ENCODE data around the gene FSIP1. TPM values are rescaled to one million over a fixed set of nuclear protein-coding genes. Genes with fewer than 3 reads are reported as not detected.

The FSIP1 gene
- polyA plus RNA-seq, 2 of the 4 experiments (the other 2 are of a cell fraction) = 0.71 to 0.93 TPM

- TF ChIP-seq HDAC2 (IDR thresholded peaks at IDR 0.05) (no peak), KDM5A (IDR thresholded peaks at IDR 0.05) (no peak), EHMT2 (IDR thresholded peaks at IDR 0.05; ENCODE audit: low read depth) (no peak), SMC3 (IDR thresholded peaks at IDR 0.05) (no peak), ATOH8 (CRISPR knock-in tag; IDR thresholded peaks at IDR 0.05; ENCODE audit: low read depth) (no peak), CBX8 (IDR thresholded peaks at IDR 0.05) (no peak), HEYL (CRISPR knock-in tag; IDR thresholded peaks at IDR 0.05) (no peak), JUN (IDR thresholded peaks at IDR 0.05) (no peak), POLR2A (IDR thresholded peaks at IDR 0.05; ENCODE audit: low read length) (no peak), MAFK (IDR thresholded peaks at IDR 0.05; ENCODE audit: partially characterized antibody) (no peak), RFX5 (IDR thresholded peaks at IDR 0.05) (no peak)
- CTCF ChIA-PET = no interaction called here
- Histone ChIP-seq H3K4me1 (peaks cover 16% of the 10 kb centered on the region), H3K9me3 (no peaks in the 10 kb centered on the region), H3K27ac (no peak overlapping the region), H3K4me3 (no peak overlapping the region), H3K4me2 (no peak overlapping the region)
- POLR2A ChIA-PET = no interaction called here
- FAIRE-seq (no peak), DNase-seq (ENCODE audit: low read depth in 1 of 2, low spot score in 1 of 2) (no peak), ATAC-seq (no peak)
- WGBS (ENCODE audit: missing lambda C conversion rate) = 97% methylated on average over 1 of the region's 1 CpG
These were observed 144.6 kb downstream of the FSIP1 start for GRCh38 chr15:39638041-39638440.

- ATAC-seq = no peak
- Histone ChIP-seq H3K27ac (no peak overlapping the region), H3K9me3 (no peaks in the 10 kb centered on the region), H3K4me3 (no peak overlapping the region), H3K4me2 (no peak overlapping the region), H3K4me1 (0 out of 3 replicates have a peak, but pooled peaks cover 5% of the 10 kb centered on the region)
- CTCF ChIA-PET = interaction anchor here (1.5 kb wide), 1 partner anchor 126 kb away, joined by 4 read pairs; no protein-coding TSS in a partner anchor
- POLR2A ChIA-PET = no interaction called here
- no peak for FAIRE-seq
- no peak for DNase-seq (ENCODE audit: low read depth in 1 of 2, low spot score in 1 of 2)
- 89% methylated on average over 3 of the region's 3 CpGs for WGBS (ENCODE audit: missing lambda C conversion rate)
- no peak for TF ChIP-seq JUNB (IDR thresholded peaks at IDR 0.05)
- TF ChIP-seq EHMT2 (IDR thresholded peaks at IDR 0.05; ENCODE audit: low read depth) = no peak
- TF ChIP-seq CHD4 (IDR thresholded peaks at IDR 0.05; ENCODE audit: borderline replicate concordance) = no peak
- no peak for TF ChIP-seq RAD21 (conservative IDR thresholded peaks at IDR 0.05 in 1 of 2, IDR thresholded peaks at IDR 0.05 in 1 of 2)
These were observed 151.3 kb downstream of the FSIP1 start for GRCh38 chr15:39631357-39631756.

DNA sequence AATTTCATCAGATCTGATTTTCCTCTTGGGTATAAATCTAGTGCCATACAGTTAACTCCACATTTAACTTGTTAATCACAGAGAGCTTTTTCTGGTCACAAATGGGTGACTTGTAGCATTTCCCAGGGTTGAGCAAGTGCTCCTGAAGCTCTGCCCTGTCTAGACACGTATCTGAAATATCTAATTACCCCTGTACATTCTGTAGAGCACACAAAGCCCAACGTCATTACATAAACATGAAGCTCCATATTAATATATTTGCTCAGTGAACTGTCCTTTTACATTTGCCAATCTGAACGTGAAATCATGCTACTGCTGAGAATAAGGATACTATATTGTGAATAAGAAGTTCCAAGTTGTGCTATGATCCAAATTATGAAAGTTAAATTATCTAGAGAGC lies 152.7 kb downstream of the FSIP1 start:
- Histone ChIP-seq H3K27ac (no peak overlapping the region), H3K4me3 (no peak overlapping the region), H3K4me1 (peaks cover 8% of the 10 kb centered on the region; the same call in 2 of the 3 replicates), H3K9me3 (no peaks in the 10 kb centered on the region), H3K4me2 (no peak overlapping the region)
- ATAC-seq (no peak), FAIRE-seq (no peak), DNase-seq (ENCODE audit: low read depth in 1 of 2, low spot score in 1 of 2) (no peak)
- ChIA-PET POLR2A (no interaction called here), CTCF (interaction anchor here (0.6 to 1.2 kb wide), 2 partner anchors 16 to 315 kb away, joined by 3 to 4 read pairs; no protein-coding TSS in a partner anchor)
- no peak for TF ChIP-seq RFX5 (IDR thresholded peaks at IDR 0.05)
- TF ChIP-seq HOXB13 (CRISPR knock-in tag; IDR thresholded peaks at IDR 0.05; ENCODE audit: low read depth) = no peak
- TF ChIP-seq FOSL2 (IDR thresholded peaks at IDR 0.05) = no peak
- TF ChIP-seq FOSL2 (CRISPR knock-in tag; IDR thresholded peaks at IDR 0.05) = no peak
- no peak for TF ChIP-seq HOXB5 (CRISPR knock-in tag; IDR thresholded peaks at IDR 0.05)
- TF ChIP-seq BHLHE40 (IDR thresholded peaks at IDR 0.05; ENCODE audit: low read depth, low read length) = no peak
- 55% methylated on average over 3 of the region's 3 CpGs for WGBS (ENCODE audit: missing lambda C conversion rate)

GRCh38 chr15:39629371-39629770 lies 153.3 kb downstream of the FSIP1 start:
- ATAC-seq = no peak
- no peak overlapping the region for H3K4me2 ChIP-seq
- no peak overlapping the region for H3K4me3 ChIP-seq
- no peak for FAIRE-seq
- WGBS (ENCODE audit: missing lambda C conversion rate) = 53% methylated on average over 5 of the region's 5 CpGs
- no peak for DNase-seq (ENCODE audit: low read depth in 1 of 2, low spot score in 1 of 2)
- ChIA-PET POLR2A (no interaction called here), CTCF (interaction anchor here (0.6 to 1.2 kb wide), 2 partner anchors 17 to 315 kb away, joined by 3 to 4 read pairs; no protein-coding TSS in a partner anchor)
- peaks cover 13% of the 10 kb centered on the region; the same call in 2 of the 3 replicates for H3K4me1 ChIP-seq
- H3K27ac ChIP-seq = no peak overlapping the region
- H3K9me3 ChIP-seq = no peaks in the 10 kb centered on the region
- no peak for TF ChIP-seq HOXA7 (CRISPR knock-in tag; IDR thresholded peaks at IDR 0.05)
- TF ChIP-seq HEYL (CRISPR knock-in tag; IDR thresholded peaks at IDR 0.05) = no peak
- no peak for TF ChIP-seq CBX8 (IDR thresholded peaks at IDR 0.05)
- TF ChIP-seq REST (IDR thresholded peaks at IDR 0.05) = no peak
- no peak for TF ChIP-seq ATOH8 (CRISPR knock-in tag; IDR thresholded peaks at IDR 0.05; ENCODE audit: low read depth)
- TF ChIP-seq KDM5A (IDR thresholded peaks at IDR 0.05) = no peak
- TF ChIP-seq EHF (CRISPR knock-in tag; IDR thresholded peaks at IDR 0.05) = no peak
- no peak for TF ChIP-seq EP300 (IDR thresholded peaks at IDR 0.05)
- TF ChIP-seq NPAS2 (CRISPR knock-in tag; IDR thresholded peaks at IDR 0.05; ENCODE audit: borderline replicate concordance) = no peak
- TF ChIP-seq, protein P1, sequence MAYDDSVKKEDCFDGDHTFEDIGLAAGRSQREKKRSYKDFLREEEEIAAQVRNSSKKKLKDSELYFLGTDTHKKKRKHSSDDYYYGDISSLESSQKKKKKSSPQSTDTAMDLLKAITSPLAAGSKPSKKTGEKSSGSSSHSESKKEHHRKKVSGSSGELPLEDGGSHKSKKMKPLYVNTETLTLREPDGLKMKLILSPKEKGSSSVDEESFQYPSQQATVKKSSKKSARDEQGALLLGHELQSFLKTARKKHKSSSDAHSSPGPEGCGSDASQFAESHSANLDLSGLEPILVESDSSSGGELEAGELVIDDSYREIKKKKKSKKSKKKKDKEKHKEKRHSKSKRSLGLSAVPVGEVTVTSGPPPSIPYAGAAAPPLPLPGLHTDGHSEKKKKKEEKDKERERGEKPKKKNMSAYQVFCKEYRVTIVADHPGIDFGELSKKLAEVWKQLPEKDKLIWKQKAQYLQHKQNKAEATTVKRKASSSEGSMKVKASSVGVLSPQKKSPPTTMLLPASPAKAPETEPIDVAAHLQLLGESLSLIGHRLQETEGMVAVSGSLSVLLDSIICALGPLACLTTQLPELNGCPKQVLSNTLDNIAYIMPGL (CRISPR knock-in tag; IDR thresholded peaks at IDR 0.05; ENCODE audit: borderline replicate concordance) = no peak
- TF ChIP-seq RCOR1 (IDR thresholded peaks at IDR 0.05; ENCODE audit: low read depth, low read length) = no peak
